ENCODE data around the gene PRPS1L1. TPM values are rescaled to one million over a fixed set of nuclear protein-coding genes. Genes with fewer than 3 reads are reported as not detected.

Gene PRPS1L1
- total RNA-seq = not detected
- polyA plus RNA-seq (ENCODE audit: insufficient read depth, low read depth, low replicate concordance) = not detected
- long read RNA-seq, donor 1 = 0 reads
- long read RNA-seq, donor 2 = 0 reads
- long read RNA-seq, donor 3 = 0 reads
- long read RNA-seq, donor 4 = 0 reads
- long read RNA-seq, donor 5 = 0 reads
- long read RNA-seq, donor 6 = 0 reads
- long read RNA-seq, donor 7 = 0 reads
- long read RNA-seq, donor 8, partial matches to known transcripts = 0 of 1 reads
- long read RNA-seq, donor 8, other reads (novel, unspliced or antisense) = 0 of 1 reads
- long read RNA-seq, donor 9 = 0 reads
- long read RNA-seq, donor 10 = 0 reads

DNA sequence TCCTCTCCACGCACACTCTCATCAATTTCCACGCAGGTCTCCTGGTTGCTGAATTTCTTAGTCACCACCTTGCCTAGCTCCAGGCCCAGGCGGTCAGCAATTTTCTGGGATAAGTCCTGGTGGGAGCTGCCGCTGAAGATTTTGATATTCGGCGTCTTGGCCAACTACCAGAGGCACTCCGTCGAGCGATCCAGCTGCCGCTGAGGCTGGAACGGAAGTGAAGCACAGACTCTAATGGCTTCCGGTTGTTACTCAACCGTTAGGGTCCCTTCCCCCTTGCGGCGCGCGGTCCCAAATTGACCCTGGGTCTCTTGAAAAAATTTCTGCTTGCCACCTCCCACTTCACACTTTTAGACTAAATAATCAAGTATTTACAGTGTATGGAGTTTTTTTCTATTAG, at the start of gene PRPS1L1:
Gene PRPS1L1, minus strand, starts transcription at position 219 of the 400 bp plus-strand sequence.
- DNase-seq = no peak

GRCh38 chr7:18076461-18076860, 48.8 kb upstream of the PRPS1L1 start:
- H3K27me3 ChIP-seq (ENCODE audit: control insufficient read depth, insufficient read depth, low read length) = no peaks in the 10 kb centered on the region
- H3K4me3 ChIP-seq (ENCODE audit: low read length in 3 of 3) = no peak overlapping the region
- H3K4me1 ChIP-seq (ENCODE audit: control insufficient read depth in 2 of 3, insufficient read depth in 2 of 3, low read depth in 1 of 3, low read length in 3 of 3) = no peaks in the 10 kb centered on the region
- no peak overlapping the region for H3K9ac ChIP-seq (ENCODE audit: low read length in 3 of 3)
- H3K27ac ChIP-seq (ENCODE audit: low read depth in 2 of 2, low read length in 2 of 2) = no peak overlapping the region
- no peaks in the 10 kb centered on the region for H3K9me3 ChIP-seq (ENCODE audit: control insufficient read depth in 2 of 3, insufficient read depth in 1 of 3, low read length in 3 of 3)
- no peaks in the 10 kb centered on the region for H3K36me3 ChIP-seq (ENCODE audit: control insufficient read depth in 2 of 3, insufficient read depth in 3 of 3, low read length in 3 of 3)
- FAIRE-seq (no peak), DNase-seq (no peak)
- no peak for TF ChIP-seq CTCF (IDR thresholded peaks at IDR 0.05; ENCODE audit: borderline replicate concordance, extremely low read depth, insufficient read depth)
- intact Hi-C loops (cut with DNase I) = no loop called here

More for the DNA sequence above, at the start of gene PRPS1L1:
- H3K36me3 ChIP-seq (ENCODE audit: control insufficient read depth in 2 of 3, insufficient read depth in 3 of 3, low read length in 3 of 3) = no peaks in the 10 kb centered on the region
- no peak for FAIRE-seq
- no peak within 1 kb of the TSS for H3K9ac ChIP-seq (ENCODE audit: low read length in 3 of 3)
- H3K4me1 ChIP-seq (ENCODE audit: control insufficient read depth in 2 of 3, insufficient read depth in 2 of 3, low read depth in 1 of 3, low read length in 3 of 3) = no peaks in the 10 kb centered on the region
- no peaks in the 10 kb centered on the region for H3K27me3 ChIP-seq (ENCODE audit: control insufficient read depth, insufficient read depth, low read length)
- no peak within 1 kb of the TSS for H3K4me3 ChIP-seq (ENCODE audit: low read length in 3 of 3)
- TF ChIP-seq CTCF (IDR thresholded peaks at IDR 0.05; ENCODE audit: borderline replicate concordance, extremely low read depth, insufficient read depth) = no peak
- intact Hi-C loops (cut with DNase I) = no loop called here
- no peak within 1 kb of the TSS for H3K27ac ChIP-seq (ENCODE audit: low read depth in 2 of 2, low read length in 2 of 2)
- no peaks in the 10 kb centered on the region for H3K9me3 ChIP-seq (ENCODE audit: control insufficient read depth in 2 of 3, insufficient read depth in 1 of 3, low read length in 3 of 3)

DNA sequence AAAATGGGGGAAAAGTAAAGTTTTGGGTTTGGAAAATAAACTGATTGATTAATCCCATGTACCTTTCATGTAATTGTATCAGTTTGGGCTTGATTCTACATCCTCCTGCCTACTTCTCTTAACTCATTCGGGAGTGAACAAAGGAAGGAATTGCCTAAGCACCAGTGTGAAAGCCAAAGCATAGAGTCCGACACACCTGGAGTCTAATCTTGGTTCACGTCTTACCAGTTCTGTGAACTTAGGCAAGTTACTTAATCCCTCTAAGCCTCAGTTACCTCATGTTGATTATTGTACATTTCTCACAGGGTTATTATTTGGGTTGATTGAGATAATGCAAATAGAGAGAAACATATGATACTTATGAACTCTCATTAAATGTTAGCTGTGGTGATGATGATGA, 41.1 kb upstream of the PRPS1L1 start:
- Histone ChIP-seq H3K27ac (ENCODE audit: low read depth in 2 of 2, low read length in 2 of 2) (no peak overlapping the region), H3K9ac (ENCODE audit: low read length in 3 of 3) (no peak overlapping the region), H3K36me3 (ENCODE audit: control insufficient read depth in 2 of 3, insufficient read depth in 3 of 3, low read length in 3 of 3) (no peaks in the 10 kb centered on the region), H3K4me1 (ENCODE audit: control insufficient read depth in 2 of 3, insufficient read depth in 2 of 3, low read depth in 1 of 3, low read length in 3 of 3) (no peaks in the 10 kb centered on the region), H3K9me3 (ENCODE audit: control insufficient read depth in 2 of 3, insufficient read depth in 1 of 3, low read length in 3 of 3) (no peaks in the 10 kb centered on the region), H3K4me3 (ENCODE audit: low read length in 3 of 3) (no peak overlapping the region), H3K27me3 (ENCODE audit: control insufficient read depth, insufficient read depth, low read length) (no peaks in the 10 kb centered on the region)
- no peak for TF ChIP-seq CTCF (IDR thresholded peaks at IDR 0.05; ENCODE audit: borderline replicate concordance, extremely low read depth, insufficient read depth)
- intact Hi-C loops (cut with DNase I) = no loop called here
- FAIRE-seq (no peak), DNase-seq (no peak)

All from kidney (tissue), 22 donors.